Measurements from ENCODE around the gene FBXO31. TPM values are rescaled to one million over a fixed set of nuclear protein-coding genes. Genes with fewer than 3 reads are reported as not detected.

The FBXO31 gene
- total RNA-seq, 1 donor from 2014 or later: 34.7 TPM

DNA sequence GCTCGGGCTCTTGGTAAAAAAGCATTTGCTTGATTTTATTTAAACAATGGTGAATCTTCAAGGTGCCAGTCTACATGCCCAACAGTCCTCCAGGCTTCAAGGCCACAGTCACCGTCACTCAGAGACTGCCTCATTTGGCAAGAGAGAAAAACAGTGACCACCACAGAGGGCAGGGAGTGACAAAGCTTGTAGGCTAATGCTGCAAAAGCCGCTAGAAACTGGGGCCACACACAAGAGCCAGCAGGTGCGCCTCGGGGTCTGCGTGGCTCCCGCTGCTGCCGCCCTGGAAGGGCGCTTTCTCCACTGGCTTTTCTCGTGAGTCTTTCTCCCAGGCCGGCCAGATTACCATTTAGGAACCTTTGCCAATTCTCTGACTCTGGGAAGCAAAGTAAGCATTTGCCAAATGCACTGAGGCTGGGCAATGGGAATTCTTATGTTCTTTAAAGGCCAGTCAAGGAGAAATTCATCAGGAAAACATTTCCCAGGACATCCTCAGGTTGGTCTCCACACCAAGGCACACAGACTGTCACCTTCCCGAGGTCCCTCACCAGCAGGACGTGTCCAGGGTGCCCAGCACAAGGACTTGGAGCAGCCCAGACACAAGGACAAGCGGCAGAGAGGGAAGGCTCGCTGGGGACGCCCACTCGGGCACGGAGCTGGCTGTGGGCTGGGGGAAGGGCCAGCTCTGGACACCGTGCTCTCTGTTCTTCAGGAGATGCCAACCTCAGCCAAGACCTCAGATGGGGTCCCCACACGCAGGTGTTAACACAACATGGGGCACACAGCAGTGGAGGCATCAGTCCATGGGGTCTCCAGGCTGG lies 53.9 kb downstream of the FBXO31 start:
- Mint-ChIP-seq H3K36me3 (ENCODE audit: unreplicated experiment) (peaks cover 13% of the 10 kb centered on the region), H3K4me3 (ENCODE audit: unreplicated experiment) (no peak overlapping the region), H3K27ac (ENCODE audit: unreplicated experiment) (no peak overlapping the region), H3K4me1 (ENCODE audit: unreplicated experiment) (peaks cover 4% of the 10 kb centered on the region), H3K9me3 (ENCODE audit: unreplicated experiment) (no peaks in the 10 kb centered on the region), H3K27me3 (ENCODE audit: unreplicated experiment) (no peaks in the 10 kb centered on the region)
- TF ChIP-seq, protein P1, sequence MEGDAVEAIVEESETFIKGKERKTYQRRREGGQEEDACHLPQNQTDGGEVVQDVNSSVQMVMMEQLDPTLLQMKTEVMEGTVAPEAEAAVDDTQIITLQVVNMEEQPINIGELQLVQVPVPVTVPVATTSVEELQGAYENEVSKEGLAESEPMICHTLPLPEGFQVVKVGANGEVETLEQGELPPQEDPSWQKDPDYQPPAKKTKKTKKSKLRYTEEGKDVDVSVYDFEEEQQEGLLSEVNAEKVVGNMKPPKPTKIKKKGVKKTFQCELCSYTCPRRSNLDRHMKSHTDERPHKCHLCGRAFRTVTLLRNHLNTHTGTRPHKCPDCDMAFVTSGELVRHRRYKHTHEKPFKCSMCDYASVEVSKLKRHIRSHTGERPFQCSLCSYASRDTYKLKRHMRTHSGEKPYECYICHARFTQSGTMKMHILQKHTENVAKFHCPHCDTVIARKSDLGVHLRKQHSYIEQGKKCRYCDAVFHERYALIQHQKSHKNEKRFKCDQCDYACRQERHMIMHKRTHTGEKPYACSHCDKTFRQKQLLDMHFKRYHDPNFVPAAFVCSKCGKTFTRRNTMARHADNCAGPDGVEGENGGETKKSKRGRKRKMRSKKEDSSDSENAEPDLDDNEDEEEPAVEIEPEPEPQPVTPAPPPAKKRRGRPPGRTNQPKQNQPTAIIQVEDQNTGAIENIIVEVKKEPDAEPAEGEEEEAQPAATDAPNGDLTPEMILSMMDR (IDR thresholded peaks at IDR 0.05): no peak
- DNase-seq (ENCODE audit: extremely low spot score, unreplicated experiment): no peak

DNA sequence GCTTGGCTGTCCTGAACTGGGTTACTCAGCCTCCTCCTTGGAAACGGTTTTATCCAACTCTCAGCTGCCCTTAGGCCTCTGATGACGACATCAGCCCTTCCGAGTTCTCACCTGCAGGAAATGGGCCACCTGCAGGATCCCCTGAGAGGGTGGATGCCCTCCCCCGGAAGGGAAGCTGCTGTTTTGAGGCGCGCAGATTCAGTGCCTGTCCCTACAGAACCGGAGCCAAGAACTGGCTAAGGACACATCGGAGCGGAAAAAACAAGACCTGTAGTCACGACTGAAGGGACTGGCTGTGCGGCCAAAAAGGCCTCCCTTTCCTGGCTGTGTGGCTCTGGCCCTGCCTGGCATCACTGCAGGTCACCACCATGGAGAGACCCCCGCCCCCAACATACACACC lies 54.7 kb downstream of the FBXO31 start:
- DNase-seq (ENCODE audit: extremely low spot score, unreplicated experiment): no peak

DNA sequence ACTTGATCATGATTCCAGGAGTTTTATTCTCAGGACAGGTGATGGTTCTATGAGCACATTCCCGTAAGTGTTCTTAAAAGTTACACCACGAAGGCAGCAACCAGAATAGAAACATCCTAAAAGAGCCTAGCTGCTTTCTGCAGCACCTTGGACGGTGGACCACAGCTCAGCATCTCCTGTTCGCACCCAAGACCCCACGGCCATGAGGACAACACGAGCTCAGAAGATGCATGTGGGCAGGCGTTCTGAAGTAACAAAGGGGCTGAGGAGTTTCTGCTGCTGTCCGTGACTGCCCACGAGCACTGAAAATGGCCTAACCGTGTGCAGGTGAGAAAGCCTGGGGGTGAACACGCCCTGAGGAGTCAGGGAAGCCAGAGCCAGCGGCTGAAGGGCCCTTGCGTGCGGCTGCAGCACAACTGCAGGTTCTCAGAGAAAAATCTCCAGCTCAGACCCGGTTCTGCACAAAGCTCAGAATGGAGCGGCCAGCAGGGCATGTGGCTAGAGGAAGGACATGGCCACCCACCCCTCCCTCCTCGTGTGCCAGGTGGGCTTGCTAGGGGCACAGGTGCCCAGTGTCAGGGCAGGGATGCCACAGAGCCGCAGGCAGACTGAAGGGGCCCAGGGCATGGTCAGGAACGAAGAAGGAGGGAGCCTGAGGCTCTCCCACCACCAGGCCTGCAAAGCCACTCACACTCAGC lies 55.6 kb downstream of the FBXO31 start:
- no peak for DNase-seq (ENCODE audit: extremely low spot score, unreplicated experiment)
- Mint-ChIP-seq H3K27me3 (ENCODE audit: unreplicated experiment) (no peaks in the 10 kb centered on the region), H3K4me1 (ENCODE audit: unreplicated experiment) (peaks cover 4% of the 10 kb centered on the region), H3K27ac (ENCODE audit: unreplicated experiment) (no peak overlapping the region), H3K4me3 (ENCODE audit: unreplicated experiment) (no peak overlapping the region), H3K9me3 (ENCODE audit: unreplicated experiment) (no peaks in the 10 kb centered on the region), H3K36me3 (ENCODE audit: unreplicated experiment) (peaks cover 9% of the 10 kb centered on the region)
- TF ChIP-seq, protein P1 (IDR thresholded peaks at IDR 0.05): no peak

More for the DNA sequence above, 54.7 kb downstream of the FBXO31 start:
- H3K4me3 Mint-ChIP-seq (ENCODE audit: unreplicated experiment): no peak overlapping the region
- TF ChIP-seq, protein P1 (IDR thresholded peaks at IDR 0.05): no peak
- peaks cover 4% of the 10 kb centered on the region for H3K4me1 Mint-ChIP-seq (ENCODE audit: unreplicated experiment)
- H3K27ac Mint-ChIP-seq (ENCODE audit: unreplicated experiment): no peak overlapping the region
- H3K36me3 Mint-ChIP-seq (ENCODE audit: unreplicated experiment): peaks cover 9% of the 10 kb centered on the region
- no peaks in the 10 kb centered on the region for H3K27me3 Mint-ChIP-seq (ENCODE audit: unreplicated experiment)
- no peaks in the 10 kb centered on the region for H3K9me3 Mint-ChIP-seq (ENCODE audit: unreplicated experiment)

DNA sequence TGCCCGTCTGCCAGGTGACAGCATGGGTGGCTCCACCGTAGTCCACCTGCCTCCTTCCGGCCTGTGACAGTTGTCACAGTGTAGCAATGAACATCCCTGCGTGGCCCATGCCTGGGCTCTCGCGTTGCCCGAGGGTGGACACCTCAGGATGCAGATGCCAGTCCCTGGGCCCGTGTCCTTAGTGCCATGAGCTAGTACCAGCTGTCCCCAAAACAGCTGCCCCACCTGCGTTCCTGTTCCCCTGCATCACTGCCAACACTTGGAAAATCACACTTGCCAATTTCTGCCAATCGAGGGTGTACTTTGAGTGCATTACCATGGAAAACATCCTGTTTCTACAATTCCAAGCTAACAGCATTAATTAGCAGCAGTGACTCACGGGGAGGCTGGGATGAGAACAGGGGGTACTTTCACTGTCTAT lies 57.4 kb downstream of the FBXO31 start:
- no peaks in the 10 kb centered on the region for H3K27me3 Mint-ChIP-seq (ENCODE audit: unreplicated experiment)
- no peak overlapping the region for H3K4me3 Mint-ChIP-seq (ENCODE audit: unreplicated experiment)
- no peaks in the 10 kb centered on the region for H3K9me3 Mint-ChIP-seq (ENCODE audit: unreplicated experiment)
- TF ChIP-seq, protein P1 (IDR thresholded peaks at IDR 0.05): no peak
- peaks cover 4% of the 10 kb centered on the region for H3K4me1 Mint-ChIP-seq (ENCODE audit: unreplicated experiment)
- H3K36me3 Mint-ChIP-seq (ENCODE audit: unreplicated experiment): peaks cover 8% of the 10 kb centered on the region
- no peak for DNase-seq (ENCODE audit: extremely low spot score, unreplicated experiment)
- no peak overlapping the region for H3K27ac Mint-ChIP-seq (ENCODE audit: unreplicated experiment)

DNA sequence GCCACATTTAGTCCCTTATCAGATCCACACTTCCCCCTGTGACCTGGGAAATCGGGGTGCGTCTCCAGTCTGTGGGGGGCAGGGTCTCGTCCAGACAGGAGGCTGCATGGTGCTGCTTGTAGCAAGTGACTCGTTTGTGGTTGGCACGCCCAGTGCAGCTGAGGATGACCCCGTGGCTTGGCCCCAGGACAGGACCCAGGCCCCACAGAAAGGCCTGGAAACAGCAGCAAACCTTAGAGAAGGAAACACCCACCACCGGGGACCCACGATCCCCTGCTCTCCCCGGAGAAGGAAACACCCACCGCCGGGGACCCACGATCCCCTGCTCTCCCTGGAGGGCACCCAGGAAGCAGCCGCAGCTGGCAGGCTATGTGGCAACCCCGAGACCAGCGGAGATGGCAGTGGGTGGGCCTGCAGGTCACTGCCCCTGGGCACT lies 58.1 kb downstream of the FBXO31 start:
- Mint-ChIP-seq H3K27ac (ENCODE audit: unreplicated experiment) (peak overlapping the region; percentile 23), H3K4me1 (ENCODE audit: unreplicated experiment) (peaks cover 4% of the 10 kb centered on the region), H3K4me3 (ENCODE audit: unreplicated experiment) (no peak overlapping the region), H3K9me3 (ENCODE audit: unreplicated experiment) (no peaks in the 10 kb centered on the region), H3K27me3 (ENCODE audit: unreplicated experiment) (no peaks in the 10 kb centered on the region), H3K36me3 (ENCODE audit: unreplicated experiment) (peaks cover 4% of the 10 kb centered on the region)
- TF ChIP-seq, protein P1 (IDR thresholded peaks at IDR 0.05): no peak
- no peak for DNase-seq (ENCODE audit: extremely low spot score, unreplicated experiment)

Measured in osteocyte (in vitro differentiated cells).